ENCODE results near the gene IGLL1.

Gene IGLL1

DNA sequence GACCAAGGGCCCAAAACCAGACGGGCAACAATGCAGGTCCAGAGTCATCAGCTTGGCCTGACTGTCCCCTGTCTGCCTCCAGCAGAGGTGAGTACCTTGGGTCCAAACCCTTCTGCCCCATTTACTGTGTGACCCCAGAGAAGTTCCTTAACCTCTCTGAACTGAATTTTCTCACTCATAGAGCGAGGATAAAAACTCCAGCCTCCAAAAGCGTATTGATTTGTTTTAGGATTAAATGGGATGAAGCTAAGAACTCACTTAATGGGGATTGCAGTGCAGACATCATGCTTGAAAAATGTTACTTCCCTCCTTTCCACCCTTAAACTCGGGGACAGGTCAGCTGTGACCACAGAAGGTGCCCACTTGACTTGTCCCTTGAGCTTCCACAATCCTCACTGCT is 22.6 kb downstream of the IGLL1 start:
- no peak for DNase-seq (ENCODE audit: low read depth)
- TF ChIP-seq, protein P1, sequence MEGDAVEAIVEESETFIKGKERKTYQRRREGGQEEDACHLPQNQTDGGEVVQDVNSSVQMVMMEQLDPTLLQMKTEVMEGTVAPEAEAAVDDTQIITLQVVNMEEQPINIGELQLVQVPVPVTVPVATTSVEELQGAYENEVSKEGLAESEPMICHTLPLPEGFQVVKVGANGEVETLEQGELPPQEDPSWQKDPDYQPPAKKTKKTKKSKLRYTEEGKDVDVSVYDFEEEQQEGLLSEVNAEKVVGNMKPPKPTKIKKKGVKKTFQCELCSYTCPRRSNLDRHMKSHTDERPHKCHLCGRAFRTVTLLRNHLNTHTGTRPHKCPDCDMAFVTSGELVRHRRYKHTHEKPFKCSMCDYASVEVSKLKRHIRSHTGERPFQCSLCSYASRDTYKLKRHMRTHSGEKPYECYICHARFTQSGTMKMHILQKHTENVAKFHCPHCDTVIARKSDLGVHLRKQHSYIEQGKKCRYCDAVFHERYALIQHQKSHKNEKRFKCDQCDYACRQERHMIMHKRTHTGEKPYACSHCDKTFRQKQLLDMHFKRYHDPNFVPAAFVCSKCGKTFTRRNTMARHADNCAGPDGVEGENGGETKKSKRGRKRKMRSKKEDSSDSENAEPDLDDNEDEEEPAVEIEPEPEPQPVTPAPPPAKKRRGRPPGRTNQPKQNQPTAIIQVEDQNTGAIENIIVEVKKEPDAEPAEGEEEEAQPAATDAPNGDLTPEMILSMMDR (conservative IDR thresholded peaks at IDR 0.05; ENCODE audit: control insufficient read depth, insufficient read depth, low read depth, low read length) = no peak
- no peak overlapping the region for H3K4me3 ChIP-seq (ENCODE audit: control insufficient read depth, low read depth, low read length)

DNA sequence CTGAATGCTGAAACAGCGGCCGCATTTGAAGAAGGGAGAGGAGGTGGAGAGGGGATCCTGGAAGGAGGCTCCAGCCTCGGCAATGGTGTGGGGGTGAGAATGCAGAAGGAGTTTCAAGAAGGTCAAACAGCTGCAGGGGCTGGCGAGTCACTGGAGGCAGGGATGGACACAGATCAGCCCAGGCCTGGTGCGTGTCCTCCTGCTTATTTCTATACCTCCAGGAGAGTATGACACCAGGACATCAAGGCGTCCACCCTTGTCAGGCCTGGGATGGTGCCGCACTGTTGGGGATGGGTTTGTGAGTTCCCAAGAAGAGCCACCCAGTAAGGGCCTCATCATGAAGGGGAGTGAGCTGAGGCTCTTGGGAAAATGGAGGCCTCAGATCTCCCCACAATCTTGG is 23.1 kb downstream of the IGLL1 start:
- TF ChIP-seq, protein P1 (conservative IDR thresholded peaks at IDR 0.05; ENCODE audit: control insufficient read depth, insufficient read depth, low read depth, low read length) = no peak
- no peak overlapping the region for H3K4me3 ChIP-seq (ENCODE audit: control insufficient read depth, low read depth, low read length)
- DNase-seq (ENCODE audit: low read depth) = no peak

DNA sequence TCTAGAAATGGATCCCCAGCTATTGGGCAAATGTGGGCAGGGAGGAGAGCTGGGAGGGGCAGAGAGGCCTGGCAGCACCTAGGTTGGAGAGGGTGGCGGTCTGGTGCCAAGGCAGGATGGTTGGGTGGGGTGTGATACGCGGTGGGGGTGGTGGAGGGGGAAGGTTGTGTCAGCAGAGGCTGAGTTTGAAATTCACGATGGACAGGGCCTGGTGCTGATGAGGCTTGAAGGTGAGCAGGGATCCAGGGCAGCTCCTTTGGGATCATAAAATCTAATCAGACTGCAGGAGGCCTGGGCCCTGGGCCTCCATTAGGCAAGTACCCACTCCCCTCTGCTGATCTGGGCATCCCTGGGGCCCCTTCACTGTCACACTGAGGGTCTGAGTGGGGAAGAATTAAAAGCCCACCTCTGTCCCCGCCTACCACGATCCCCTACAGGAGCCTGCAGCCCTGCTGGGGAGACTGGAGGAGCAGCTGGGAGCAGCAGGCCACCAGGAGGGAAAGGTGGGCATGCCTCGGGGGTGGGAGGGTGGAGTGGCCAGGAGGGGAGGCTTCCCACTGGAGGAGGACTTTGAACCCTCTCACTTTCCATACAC is 24.0 kb downstream of the IGLL1 start:
- no peak overlapping the region for H3K4me3 ChIP-seq (ENCODE audit: control insufficient read depth, low read depth, low read length)
- no peak for DNase-seq (ENCODE audit: low read depth)
- TF ChIP-seq, protein P1 (conservative IDR thresholded peaks at IDR 0.05; ENCODE audit: control insufficient read depth, insufficient read depth, low read depth, low read length) = no peak

DNA sequence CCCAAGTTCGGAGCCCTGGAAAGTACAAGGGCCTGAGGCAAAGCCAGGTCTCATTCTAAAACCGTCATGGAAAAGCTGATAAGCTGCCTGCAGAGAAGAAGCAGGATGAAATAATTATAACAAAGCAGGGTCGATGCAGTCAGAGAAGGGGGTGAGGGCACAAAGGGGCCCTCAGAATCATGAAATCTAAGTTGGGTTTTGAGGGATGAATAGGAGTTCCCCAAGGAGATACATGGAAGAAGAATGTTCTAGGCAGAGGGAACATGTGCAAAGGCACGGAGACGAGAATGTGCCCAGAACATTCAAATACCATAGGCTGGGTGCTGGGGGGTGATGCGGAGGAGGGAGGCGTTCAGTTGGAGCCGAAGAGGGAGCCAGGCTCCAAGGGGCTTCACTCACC is 25.0 kb downstream of the IGLL1 start:
- TF ChIP-seq, protein P1 (conservative IDR thresholded peaks at IDR 0.05; ENCODE audit: control insufficient read depth, insufficient read depth, low read depth, low read length) = no peak
- DNase-seq (ENCODE audit: low read depth) = no peak
- H3K4me3 ChIP-seq (ENCODE audit: control insufficient read depth, low read depth, low read length) = no peak overlapping the region

DNA sequence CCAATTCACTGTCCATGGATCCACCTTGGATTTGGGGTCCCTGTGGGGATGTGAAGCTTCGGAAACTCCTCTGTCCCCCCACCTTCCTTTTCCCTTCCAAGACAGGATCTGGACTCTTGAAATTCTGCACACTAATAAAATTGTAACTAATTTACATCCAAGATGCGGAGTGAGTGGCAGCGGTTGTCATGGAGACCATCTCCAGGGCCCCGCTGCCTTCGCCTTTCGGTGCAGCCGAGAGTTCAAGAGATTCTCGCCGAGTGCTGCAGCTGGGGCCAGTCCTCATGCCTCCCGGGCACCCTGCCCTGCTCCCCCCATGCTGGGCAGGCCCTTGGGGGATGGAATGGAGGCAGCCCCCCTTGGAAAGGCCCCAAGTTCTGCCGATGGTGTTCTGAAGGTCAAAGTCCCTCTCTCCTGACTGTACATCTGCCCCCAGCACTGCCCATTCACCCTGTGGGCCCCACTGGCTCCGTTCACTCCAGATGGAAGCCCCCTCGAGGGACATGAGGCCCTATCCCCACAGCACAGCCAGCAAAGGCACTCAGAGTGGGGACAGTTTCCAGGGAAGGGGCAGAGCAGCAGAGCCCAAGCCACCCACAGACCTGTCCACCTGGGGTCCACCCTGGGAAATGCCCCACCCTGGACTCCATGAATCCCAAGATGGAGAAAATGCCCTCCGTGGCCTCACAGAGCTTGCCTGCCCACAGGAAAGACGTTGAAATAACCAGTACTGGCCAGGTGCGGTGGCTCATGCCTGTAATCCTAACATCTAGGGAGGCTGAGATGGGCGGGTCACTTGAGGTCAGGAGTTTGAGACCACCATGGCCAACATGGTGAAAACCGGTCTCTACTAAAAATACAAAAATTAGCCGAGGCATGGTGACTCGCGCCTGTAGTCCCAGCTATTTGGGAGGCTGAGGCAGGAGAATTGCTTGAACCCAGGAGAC is 25.9 kb downstream of the IGLL1 start:
- DNase-seq (ENCODE audit: low read depth) = no peak
- TF ChIP-seq, protein P1 (conservative IDR thresholded peaks at IDR 0.05; ENCODE audit: control insufficient read depth, insufficient read depth, low read depth, low read length) = no peak

DNA sequence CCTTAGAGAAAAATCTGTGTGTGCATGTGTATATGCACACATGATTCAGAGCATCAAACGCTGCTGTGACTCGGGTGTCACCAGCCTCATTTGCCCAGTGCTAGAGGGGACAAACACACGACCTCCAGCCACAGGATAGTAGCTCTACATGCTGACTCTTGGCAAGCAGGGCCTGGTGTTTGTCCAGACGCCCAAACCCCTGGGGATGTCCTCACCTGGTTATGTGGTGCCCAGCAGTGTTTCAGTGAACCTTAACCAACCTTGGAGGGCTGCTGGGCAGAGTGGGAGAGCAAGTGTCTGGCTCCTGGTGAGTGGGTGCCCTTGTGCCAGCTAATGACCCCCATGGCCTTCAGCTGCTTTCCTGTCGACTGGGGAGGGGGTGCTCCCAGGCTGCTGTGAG is 26.7 kb downstream of the IGLL1 start:
- TF ChIP-seq, protein P1 (conservative IDR thresholded peaks at IDR 0.05; ENCODE audit: control insufficient read depth, insufficient read depth, low read depth, low read length) = no peak
- no peak for DNase-seq (ENCODE audit: low read depth)
- H3K4me3 ChIP-seq (ENCODE audit: control insufficient read depth, low read depth, low read length) = no peak overlapping the region

More for the DNA sequence above, 25.9 kb downstream of the IGLL1 start:
- H3K4me3 ChIP-seq (ENCODE audit: control insufficient read depth, low read depth, low read length) = no peak overlapping the region
